ENCODE results near the gene OR2T11.
"Not testable (repeated sequence)": the region's sequence is repeated elsewhere in the genome, so short reads cannot be mapped to it uniquely, and the experiment has no call there.

DNA sequence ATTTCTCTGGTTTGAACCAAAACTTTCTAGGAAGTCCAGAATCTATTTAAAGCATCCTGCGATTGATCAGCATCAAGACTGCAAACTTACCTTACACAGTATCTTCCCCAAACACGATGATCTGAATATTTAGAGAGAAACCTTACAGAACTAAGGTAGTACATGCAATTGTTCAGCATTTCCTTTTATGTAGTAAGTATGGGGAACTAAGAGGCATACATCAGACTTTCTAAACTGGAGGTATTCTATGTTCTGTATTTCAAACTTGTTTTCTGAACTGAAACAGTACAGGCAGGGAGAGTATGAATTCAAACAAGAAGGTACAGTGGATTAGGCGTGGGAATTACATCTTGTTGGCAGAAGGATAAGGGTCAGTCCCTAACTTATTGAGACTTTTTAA lies 20.5 kb upstream of the OR2T11 start, which contains the start of gene OR2T27:
- TF ChIP-seq JUN (IDR thresholded peaks at IDR 0.05; ENCODE audit: borderline replicate concordance, insufficient read depth, insufficient read length, low read depth): not testable (repeated sequence)
- TF ChIP-seq, protein P1, sequence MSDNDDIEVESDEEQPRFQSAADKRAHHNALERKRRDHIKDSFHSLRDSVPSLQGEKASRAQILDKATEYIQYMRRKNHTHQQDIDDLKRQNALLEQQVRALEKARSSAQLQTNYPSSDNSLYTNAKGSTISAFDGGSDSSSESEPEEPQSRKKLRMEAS (IDR thresholded peaks at IDR 0.05; ENCODE audit: insufficient read depth, insufficient read length): not testable (repeated sequence)

Data from endothelial cell of umbilical vein (primary cell).